Measurements from ENCODE around the gene PMAIP1. TPM values are rescaled to one million over a fixed set of nuclear protein-coding genes. Genes with fewer than 3 reads are reported as not detected.
A peak's percentile ranks its signal among the peaks of the same experiment; 100 is the strongest.

The PMAIP1 gene
- total RNA-seq, 1 experiment from 2014 or later: 52.8 TPM

- DNase-seq: no peak
- Histone ChIP-seq H3K27me3 (ENCODE audit: low read length) (no peaks in the 10 kb centered on the region), H3K36me3 (ENCODE audit: insufficient read depth, low read length) (no peaks in the 10 kb centered on the region), H3K9ac (ENCODE audit: low read length) (no peak overlapping the region), H3K79me2 (ENCODE audit: low read length) (no peaks in the 10 kb centered on the region), H2AFZ (ENCODE audit: low read length) (no peak overlapping the region), H3K4me3 (ENCODE audit: low read length) (no peak overlapping the region), H3K4me1 (ENCODE audit: low read length) (no peaks in the 10 kb centered on the region), H4K20me1 (ENCODE audit: insufficient read depth, low read depth, low read length) (no peaks in the 10 kb centered on the region), H3K9me3 (ENCODE audit: low read length) (no peaks in the 10 kb centered on the region), H3K9me2 (replicated peaks; ENCODE audit: insufficient read depth, low read length) (no peaks in the 10 kb centered on the region), H3K4me2 (ENCODE audit: low read depth, low read length, poor library complexity, severe bottlenecking) (no peak overlapping the region), H3K27ac (ENCODE audit: low read length) (no peak overlapping the region)
These were observed 40.3 kb downstream of the PMAIP1 start for GRCh38 chr18:59940068-59940467.

- H3K79me2 ChIP-seq (ENCODE audit: low read length): no peaks in the 10 kb centered on the region
- no peak overlapping the region for H3K9ac ChIP-seq (ENCODE audit: low read length)
- no peak overlapping the region for H3K4me2 ChIP-seq (ENCODE audit: low read depth, low read length, poor library complexity, severe bottlenecking)
- no peaks in the 10 kb centered on the region for H3K36me3 ChIP-seq (ENCODE audit: insufficient read depth, low read length)
- no peak overlapping the region for H3K4me3 ChIP-seq (ENCODE audit: low read length)
- H4K20me1 ChIP-seq (ENCODE audit: insufficient read depth, low read depth, low read length): no peaks in the 10 kb centered on the region
- H3K27ac ChIP-seq (ENCODE audit: low read length): no peak overlapping the region
- H3K9me2 ChIP-seq (replicated peaks; ENCODE audit: insufficient read depth, low read length): no peaks in the 10 kb centered on the region
- H2AFZ ChIP-seq (ENCODE audit: low read length): no peak overlapping the region
- H3K9me3 ChIP-seq (ENCODE audit: low read length): no peaks in the 10 kb centered on the region
- H3K27me3 ChIP-seq (ENCODE audit: low read length): no peaks in the 10 kb centered on the region
- no peaks in the 10 kb centered on the region for H3K4me1 ChIP-seq (ENCODE audit: low read length)
- no peak for DNase-seq
These were observed 41.5 kb downstream of the PMAIP1 start for GRCh38 chr18:59941331-59941730.

GRCh38 chr18:59942601-59943000 is 42.8 kb downstream of the PMAIP1 start:
- Histone ChIP-seq H3K4me3 (ENCODE audit: low read length) (no peak overlapping the region), H3K36me3 (ENCODE audit: insufficient read depth, low read length) (no peaks in the 10 kb centered on the region), H3K9me3 (ENCODE audit: low read length) (no peaks in the 10 kb centered on the region), H3K79me2 (ENCODE audit: low read length) (no peaks in the 10 kb centered on the region), H3K27ac (ENCODE audit: low read length) (no peak overlapping the region), H2AFZ (ENCODE audit: low read length) (no peak overlapping the region), H4K20me1 (ENCODE audit: insufficient read depth, low read depth, low read length) (no peaks in the 10 kb centered on the region), H3K4me2 (ENCODE audit: low read depth, low read length, poor library complexity, severe bottlenecking) (no peak overlapping the region), H3K4me1 (ENCODE audit: low read length) (no peaks in the 10 kb centered on the region), H3K9me2 (replicated peaks; ENCODE audit: insufficient read depth, low read length) (no peaks in the 10 kb centered on the region), H3K27me3 (ENCODE audit: low read length) (no peaks in the 10 kb centered on the region), H3K9ac (ENCODE audit: low read length) (no peak overlapping the region)
- no peak for DNase-seq

GRCh38 chr18:59945544-59945943 is 45.7 kb downstream of the PMAIP1 start:
- H3K4me1 ChIP-seq (ENCODE audit: low read length): peaks cover 4% of the 10 kb centered on the region; the same call in 1 of the 2 replicates
- no peaks in the 10 kb centered on the region for H3K27me3 ChIP-seq (ENCODE audit: low read length)
- no peaks in the 10 kb centered on the region for H3K9me2 ChIP-seq (replicated peaks; ENCODE audit: insufficient read depth, low read length)
- H3K4me3 ChIP-seq (ENCODE audit: low read length): no peak overlapping the region
- no peaks in the 10 kb centered on the region for H3K79me2 ChIP-seq (ENCODE audit: low read length)
- H3K27ac ChIP-seq (ENCODE audit: low read length): no peak overlapping the region
- no peak overlapping the region for H3K9ac ChIP-seq (ENCODE audit: low read length)
- no peaks in the 10 kb centered on the region for H3K36me3 ChIP-seq (ENCODE audit: insufficient read depth, low read length)
- no peaks in the 10 kb centered on the region for H3K9me3 ChIP-seq (ENCODE audit: low read length)
- no peak for DNase-seq
- no peaks in the 10 kb centered on the region for H4K20me1 ChIP-seq (ENCODE audit: insufficient read depth, low read depth, low read length)
- no peak overlapping the region for H3K4me2 ChIP-seq (ENCODE audit: low read depth, low read length, poor library complexity, severe bottlenecking)
- H2AFZ ChIP-seq (ENCODE audit: low read length): no peak overlapping the region

GRCh38 chr18:59950215-59950944 is 50.6 kb downstream of the PMAIP1 start:
- no peak for DNase-seq
- Histone ChIP-seq H3K9ac (ENCODE audit: low read length) (no peak overlapping the region), H3K4me1 (ENCODE audit: low read length) (peaks cover 33% of the 10 kb centered on the region), H2AFZ (ENCODE audit: low read length) (no peak overlapping the region), H3K36me3 (ENCODE audit: insufficient read depth, low read length) (no peaks in the 10 kb centered on the region), H3K79me2 (ENCODE audit: low read length) (no peaks in the 10 kb centered on the region), H3K27me3 (ENCODE audit: low read length) (no peaks in the 10 kb centered on the region), H4K20me1 (ENCODE audit: insufficient read depth, low read depth, low read length) (no peaks in the 10 kb centered on the region), H3K4me3 (ENCODE audit: low read length) (no peak overlapping the region), H3K4me2 (ENCODE audit: low read depth, low read length, poor library complexity, severe bottlenecking) (no peak overlapping the region), H3K9me2 (replicated peaks; ENCODE audit: insufficient read depth, low read length) (no peaks in the 10 kb centered on the region), H3K27ac (ENCODE audit: low read length) (no peak overlapping the region), H3K9me3 (ENCODE audit: low read length) (no peaks in the 10 kb centered on the region)

- Histone ChIP-seq H3K27ac (ENCODE audit: low read length) (no peak overlapping the region), H3K79me2 (ENCODE audit: low read length) (no peaks in the 10 kb centered on the region), H4K20me1 (ENCODE audit: insufficient read depth, low read depth, low read length) (no peaks in the 10 kb centered on the region), H2AFZ (ENCODE audit: low read length) (no peak overlapping the region), H3K9ac (ENCODE audit: low read length) (no peak overlapping the region), H3K4me3 (ENCODE audit: low read length) (no peak overlapping the region), H3K9me3 (ENCODE audit: low read length) (no peaks in the 10 kb centered on the region), H3K27me3 (ENCODE audit: low read length) (no peaks in the 10 kb centered on the region), H3K9me2 (replicated peaks; ENCODE audit: insufficient read depth, low read length) (no peaks in the 10 kb centered on the region), H3K4me1 (ENCODE audit: low read length) (peaks cover 35% of the 10 kb centered on the region), H3K4me2 (ENCODE audit: low read depth, low read length, poor library complexity, severe bottlenecking) (no peak overlapping the region), H3K36me3 (ENCODE audit: insufficient read depth, low read length) (no peaks in the 10 kb centered on the region)
- no peak for DNase-seq
These were observed 51.8 kb downstream of the PMAIP1 start for GRCh38 chr18:59951591-59951990.

GRCh38 chr18:59952283-59953007 is 52.6 kb downstream of the PMAIP1 start:
- H3K27ac ChIP-seq (ENCODE audit: low read length): no peak overlapping the region
- H3K79me2 ChIP-seq (ENCODE audit: low read length): no peaks in the 10 kb centered on the region
- no peak overlapping the region for H3K4me3 ChIP-seq (ENCODE audit: low read length)
- H3K27me3 ChIP-seq (ENCODE audit: low read length): no peaks in the 10 kb centered on the region
- H3K9me3 ChIP-seq (ENCODE audit: low read length): no peaks in the 10 kb centered on the region
- no peaks in the 10 kb centered on the region for H4K20me1 ChIP-seq (ENCODE audit: insufficient read depth, low read depth, low read length)
- H2AFZ ChIP-seq (ENCODE audit: low read length): no peak overlapping the region
- peaks cover 41% of the 10 kb centered on the region for H3K4me1 ChIP-seq (ENCODE audit: low read length)
- no peaks in the 10 kb centered on the region for H3K36me3 ChIP-seq (ENCODE audit: insufficient read depth, low read length)
- H3K9me2 ChIP-seq (replicated peaks; ENCODE audit: insufficient read depth, low read length): no peaks in the 10 kb centered on the region
- H3K4me2 ChIP-seq (ENCODE audit: low read depth, low read length, poor library complexity, severe bottlenecking): peak overlapping the region; percentile 48
- DNase-seq: no peak
- no peak overlapping the region for H3K9ac ChIP-seq (ENCODE audit: low read length)

Data from Karpas-422 (cell line).